Measurements from ENCODE around the gene SPATA7. TPM values are rescaled to one million over a fixed set of nuclear protein-coding genes. Genes with fewer than 3 reads are reported as not detected.

The SPATA7 gene
- total and polyA plus RNA-seq, 4 donors, result 5.5 to 17.7 (median 10.9) TPM

DNA sequence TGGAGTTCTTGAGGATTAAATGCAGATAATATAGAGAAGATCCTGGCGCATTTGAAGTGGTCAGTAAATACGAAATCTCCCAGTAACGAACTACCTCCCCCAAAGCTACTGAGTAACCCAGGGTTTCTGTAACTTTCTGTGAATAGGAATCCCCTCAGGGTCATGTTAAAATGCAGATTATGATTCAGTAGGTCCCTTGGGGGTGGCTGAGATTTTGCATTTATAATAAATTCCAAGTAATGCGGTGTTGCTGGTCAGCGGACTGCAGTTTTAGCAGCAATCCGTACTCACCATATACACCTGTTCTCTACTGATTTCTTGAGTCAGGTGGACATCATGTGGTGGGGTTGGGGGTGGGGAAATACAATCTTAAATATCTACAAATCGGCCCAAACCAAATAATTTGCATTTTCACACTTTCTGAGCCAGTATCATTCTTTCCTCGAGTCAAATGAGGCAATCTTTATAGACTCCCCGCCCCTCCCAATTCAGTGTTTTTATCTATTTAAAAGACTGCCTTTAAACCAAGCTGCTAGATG lies 868 bp downstream of the SPATA7 start:
- intact Hi-C loops (cut with DNase I), result loop anchor here in 1 of 2 donors (10.0 kb wide), 1 partner anchor 372 kb away; no protein-coding TSS in a partner anchor
- H3K27ac ChIP-seq (ENCODE audit: low read depth in 1 of 2, low read length in 2 of 2), result no peak overlapping the region
- 49 to 51% methylated on average over 9 of the region's 9 CpGs for WGBS, 2 donors

DNA sequence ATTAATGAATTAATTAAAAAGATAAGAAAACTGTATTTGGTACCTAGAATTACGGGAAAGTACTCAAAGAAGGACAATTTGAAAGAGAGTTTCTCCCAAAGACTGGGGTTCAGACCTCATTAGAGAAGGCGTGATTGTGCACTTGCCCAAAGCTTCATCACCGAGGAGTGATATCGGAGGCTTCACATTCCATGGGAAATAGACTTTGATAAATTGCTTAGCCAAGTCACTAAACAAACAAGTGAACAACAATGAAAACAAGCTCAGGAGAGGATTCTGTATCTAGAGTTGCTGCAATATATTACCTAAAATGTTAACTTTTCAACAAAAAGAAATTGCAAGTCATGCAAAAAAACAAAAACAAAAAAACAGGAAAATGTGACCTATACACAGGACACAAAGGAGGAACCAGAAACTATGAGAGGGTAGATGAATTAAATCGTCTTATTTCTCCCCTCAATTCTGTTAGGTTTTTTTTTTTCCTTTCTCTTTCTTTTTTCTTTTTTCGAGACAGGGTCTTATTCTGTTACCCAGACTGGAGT lies 3.4 kb downstream of the SPATA7 start:
- no peak for DNase-seq
- Histone ChIP-seq H3K27me3 (ENCODE audit: control insufficient read depth in 1 of 2, insufficient read depth in 2 of 2, low read length in 1 of 2) (no peaks in the 10 kb centered on the region), H3K36me3 (ENCODE audit: control insufficient read depth in 1 of 2, insufficient read depth in 2 of 2, low read length in 1 of 2) (no peaks in the 10 kb centered on the region), H3K4me1 (ENCODE audit: control insufficient read depth in 1 of 2, insufficient read depth in 2 of 2, low read length in 2 of 2) (no peaks in the 10 kb centered on the region), H3K9me3 (ENCODE audit: control insufficient read depth, low read length) (no peaks in the 10 kb centered on the region), H3K27ac (ENCODE audit: low read depth in 1 of 2, low read length in 2 of 2) (no peak overlapping the region), H3K4me3 (ENCODE audit: low read length in 2 of 2) (no peak overlapping the region)
- intact Hi-C loops (cut with DNase I), result loop anchor here in 1 of 2 donors (10.0 kb wide), 1 partner anchor 374 kb away; no protein-coding TSS in a partner anchor
- WGBS, 2 donors, result 88% methylated on average over 6 of the region's 6 CpGs
- ATAC-seq (ENCODE audit: low FRiP score), result no peak

More for the DNA sequence above, 868 bp downstream of the SPATA7 start:
- no peaks in the 10 kb centered on the region for H3K36me3 ChIP-seq (ENCODE audit: control insufficient read depth in 1 of 2, insufficient read depth in 2 of 2, low read length in 1 of 2)
- no peaks in the 10 kb centered on the region for H3K27me3 ChIP-seq (ENCODE audit: control insufficient read depth in 1 of 2, insufficient read depth in 2 of 2, low read length in 1 of 2)
- peak overlapping the region; percentile 60 to 95 for H3K4me3 ChIP-seq (ENCODE audit: low read length in 2 of 2)
- no peaks in the 10 kb centered on the region for H3K9me3 ChIP-seq (ENCODE audit: control insufficient read depth, low read length)
- H3K4me1 ChIP-seq (ENCODE audit: control insufficient read depth in 1 of 2, insufficient read depth in 2 of 2, low read length in 2 of 2), result no peaks in the 10 kb centered on the region
- no peak for DNase-seq
- ATAC-seq (ENCODE audit: low FRiP score), result no peak

DNA sequence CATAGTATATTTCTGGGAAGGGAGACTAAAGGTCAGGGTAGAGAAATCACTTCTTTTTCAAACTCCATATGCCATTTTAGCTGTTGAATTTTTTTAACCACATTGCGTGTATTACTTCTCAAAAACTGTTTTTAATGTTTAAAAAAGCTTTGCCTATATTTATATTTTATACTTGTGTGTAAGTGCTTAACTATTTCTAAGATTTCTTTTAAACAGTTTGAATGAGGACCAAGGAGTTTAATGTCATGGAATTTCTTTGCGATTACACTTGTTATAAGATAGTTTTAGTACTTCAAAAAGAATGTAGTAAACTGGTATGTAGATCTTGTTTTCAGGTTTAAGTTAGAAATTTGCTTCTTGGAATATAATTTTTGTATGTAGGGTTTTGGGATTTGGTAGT lies 7.2 kb downstream of the SPATA7 start:
- intact Hi-C loops (cut with DNase I), result no loop called here

DNA sequence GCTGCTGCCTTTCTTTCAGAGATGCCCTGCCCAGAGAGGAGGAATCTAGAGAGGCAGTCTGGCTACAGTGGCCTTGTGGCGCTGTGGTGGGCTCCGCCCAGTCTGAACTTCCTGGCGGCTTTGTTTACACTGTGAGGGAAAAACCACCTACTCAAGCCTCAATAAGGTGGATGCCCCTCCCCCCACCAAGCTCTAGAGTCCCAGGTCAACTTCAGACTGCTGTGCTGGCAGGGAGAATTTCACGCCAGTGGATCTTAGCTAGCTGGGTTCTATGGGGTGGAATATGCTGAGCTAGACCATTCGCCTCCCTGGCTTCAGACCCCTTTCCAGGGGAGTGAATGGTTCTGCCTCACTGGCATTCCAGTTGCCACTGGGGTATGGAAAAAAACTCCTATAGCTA lies 25.6 kb downstream of the SPATA7 start:
- Histone ChIP-seq H3K27ac (ENCODE audit: low read depth in 1 of 2, low read length in 2 of 2) (no peak overlapping the region), H3K36me3 (ENCODE audit: control insufficient read depth in 1 of 2, insufficient read depth in 2 of 2, low read length in 1 of 2) (peaks cover 0 to 6% of the 10 kb centered on the region in 2 donors), H3K4me1 (ENCODE audit: control insufficient read depth in 1 of 2, insufficient read depth in 2 of 2, low read length in 2 of 2) (no peaks in the 10 kb centered on the region), H3K4me3 (ENCODE audit: low read length in 2 of 2) (no peak overlapping the region), H3K9me3 (ENCODE audit: control insufficient read depth, low read length) (no peaks in the 10 kb centered on the region), H3K27me3 (ENCODE audit: control insufficient read depth in 1 of 2, insufficient read depth in 2 of 2, low read length in 1 of 2) (peaks cover 0 to 2% of the 10 kb centered on the region in 2 donors)
- intact Hi-C loops (cut with DNase I), result no loop called here
- no peak for DNase-seq
- no peak for ATAC-seq (ENCODE audit: low FRiP score)
- WGBS, 2 donors, result 97 to 98% methylated on average over 5 of the region's 5 CpGs

More for the DNA sequence above, 7.2 kb downstream of the SPATA7 start:
- H3K9me3 ChIP-seq (ENCODE audit: control insufficient read depth, low read length), result no peaks in the 10 kb centered on the region
- no peak overlapping the region for H3K27ac ChIP-seq (ENCODE audit: low read depth in 1 of 2, low read length in 2 of 2)
- DNase-seq (no peak), ATAC-seq (ENCODE audit: low FRiP score) (no peak)
- peaks cover 0 to 3% of the 10 kb centered on the region in 2 donors for H3K36me3 ChIP-seq (ENCODE audit: control insufficient read depth in 1 of 2, insufficient read depth in 2 of 2, low read length in 1 of 2)
- WGBS, 2 donors, result 93 to 95% methylated on average over 2 of the region's 2 CpGs
- no peak overlapping the region for H3K4me3 ChIP-seq (ENCODE audit: low read length in 2 of 2)
- H3K27me3 ChIP-seq (ENCODE audit: control insufficient read depth in 1 of 2, insufficient read depth in 2 of 2, low read length in 1 of 2), result no peaks in the 10 kb centered on the region
- H3K4me1 ChIP-seq (ENCODE audit: control insufficient read depth in 1 of 2, insufficient read depth in 2 of 2, low read length in 2 of 2), result no peaks in the 10 kb centered on the region

DNA sequence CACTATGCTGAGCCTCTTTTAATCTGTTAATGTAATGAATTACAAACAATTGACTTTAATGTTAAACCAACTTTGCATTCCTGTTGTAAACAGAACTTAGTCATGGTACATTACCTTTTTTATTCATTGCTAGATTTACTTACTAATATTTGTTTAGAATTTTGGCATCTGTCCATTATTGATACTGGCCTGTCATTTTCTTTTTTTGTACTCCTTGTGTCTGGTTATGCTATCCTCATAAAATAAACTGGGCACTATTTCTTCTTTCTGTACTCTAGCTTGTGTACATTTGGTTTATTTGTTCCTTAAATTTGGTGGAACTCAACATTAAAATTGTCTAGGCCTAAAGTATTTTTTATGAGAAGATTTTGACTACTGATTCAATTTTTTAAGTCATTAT lies 32.1 kb downstream of the SPATA7 start:
- H3K36me3 ChIP-seq (ENCODE audit: control insufficient read depth in 1 of 2, insufficient read depth in 2 of 2, low read length in 1 of 2), result peaks cover 0 to 4% of the 10 kb centered on the region in 2 donors
- H3K9me3 ChIP-seq (ENCODE audit: control insufficient read depth, low read length), result peaks cover 1% of the 10 kb centered on the region
- H3K27me3 ChIP-seq (ENCODE audit: control insufficient read depth in 1 of 2, insufficient read depth in 2 of 2, low read length in 1 of 2), result peaks cover 0 to 2% of the 10 kb centered on the region in 2 donors
- no peak overlapping the region for H3K27ac ChIP-seq (ENCODE audit: low read depth in 1 of 2, low read length in 2 of 2)
- DNase-seq, result no peak
- no peak for ATAC-seq (ENCODE audit: low FRiP score)
- intact Hi-C loops (cut with DNase I), result no loop called here
- H3K4me3 ChIP-seq (ENCODE audit: low read length in 2 of 2), result no peak overlapping the region
- H3K4me1 ChIP-seq (ENCODE audit: control insufficient read depth in 1 of 2, insufficient read depth in 2 of 2, low read length in 2 of 2), result no peaks in the 10 kb centered on the region

DNA sequence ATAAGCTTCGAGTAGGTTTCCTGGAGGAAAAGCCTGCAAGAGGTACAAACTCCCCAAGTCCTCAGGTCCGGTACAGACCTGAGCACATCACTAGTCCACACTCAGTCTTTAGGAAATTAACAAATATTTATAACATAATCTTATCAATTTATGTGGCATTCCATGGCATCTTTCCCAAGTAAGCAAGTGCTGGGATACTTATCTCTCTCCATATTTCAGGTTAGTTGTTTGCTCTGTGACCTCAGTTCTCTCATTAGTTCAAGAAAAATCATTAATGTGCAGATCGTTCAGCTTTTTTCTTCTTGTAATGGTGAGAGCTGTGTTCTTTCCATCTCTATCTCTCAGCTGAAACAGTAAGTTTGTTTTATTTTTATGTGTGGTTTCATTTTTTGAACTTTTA lies 34.7 kb downstream of the SPATA7 start:
- no peaks in the 10 kb centered on the region for H3K4me1 ChIP-seq (ENCODE audit: control insufficient read depth in 1 of 2, insufficient read depth in 2 of 2, low read length in 2 of 2)
- peaks cover 0 to 4% of the 10 kb centered on the region in 2 donors for H3K36me3 ChIP-seq (ENCODE audit: control insufficient read depth in 1 of 2, insufficient read depth in 2 of 2, low read length in 1 of 2)
- intact Hi-C loops (cut with DNase I), result no loop called here
- H3K9me3 ChIP-seq (ENCODE audit: control insufficient read depth, low read length), result peaks cover 1% of the 10 kb centered on the region
- DNase-seq, result no peak
- H3K27ac ChIP-seq (ENCODE audit: low read depth in 1 of 2, low read length in 2 of 2), result no peak overlapping the region
- 89 to 93% methylated on average over 3 of the region's 3 CpGs for whole genome bisulfite sequencing, 2 donors
- H3K27me3 ChIP-seq (ENCODE audit: control insufficient read depth in 1 of 2, insufficient read depth in 2 of 2, low read length in 1 of 2), result peaks cover 0 to 2% of the 10 kb centered on the region in 2 donors
- no peak overlapping the region for H3K4me3 ChIP-seq (ENCODE audit: low read length in 2 of 2)
- ATAC-seq (ENCODE audit: low FRiP score), result no peak

DNA sequence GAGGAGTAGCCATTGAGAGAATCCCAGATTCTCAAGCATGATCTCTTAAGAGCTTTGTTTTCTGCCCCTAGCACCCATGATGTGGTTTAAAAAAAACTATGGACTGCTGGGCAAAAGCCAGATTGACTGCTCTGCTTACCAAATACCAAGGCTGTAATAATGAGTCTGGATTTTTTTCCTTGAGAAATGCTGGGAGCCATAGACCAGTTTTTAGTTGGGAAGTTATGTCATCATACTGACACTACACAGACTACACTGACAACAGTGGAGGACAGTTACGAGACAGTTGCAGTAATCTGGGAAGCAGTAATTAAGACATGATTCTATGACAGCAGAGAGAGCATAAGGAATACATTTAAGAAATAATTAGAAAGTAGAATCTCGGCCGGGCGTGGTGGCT lies 35.8 kb downstream of the SPATA7 start:
- H3K4me1 ChIP-seq (ENCODE audit: control insufficient read depth in 1 of 2, insufficient read depth in 2 of 2, low read length in 2 of 2), result no peaks in the 10 kb centered on the region
- DNase-seq (no peak), ATAC-seq (ENCODE audit: low FRiP score) (no peak)
- H3K27ac ChIP-seq (ENCODE audit: low read depth in 1 of 2, low read length in 2 of 2), result no peak overlapping the region
- no peaks in the 10 kb centered on the region for H3K36me3 ChIP-seq (ENCODE audit: control insufficient read depth in 1 of 2, insufficient read depth in 2 of 2, low read length in 1 of 2)
- intact Hi-C loops (cut with DNase I), result no loop called here
- H3K27me3 ChIP-seq (ENCODE audit: control insufficient read depth in 1 of 2, insufficient read depth in 2 of 2, low read length in 1 of 2), result no peaks in the 10 kb centered on the region
- 97% methylated on average over 4 of the region's 4 CpGs for WGBS, 2 donors
- peaks cover 1% of the 10 kb centered on the region for H3K9me3 ChIP-seq (ENCODE audit: control insufficient read depth, low read length)
- no peak overlapping the region for H3K4me3 ChIP-seq (ENCODE audit: low read length in 2 of 2)

DNA sequence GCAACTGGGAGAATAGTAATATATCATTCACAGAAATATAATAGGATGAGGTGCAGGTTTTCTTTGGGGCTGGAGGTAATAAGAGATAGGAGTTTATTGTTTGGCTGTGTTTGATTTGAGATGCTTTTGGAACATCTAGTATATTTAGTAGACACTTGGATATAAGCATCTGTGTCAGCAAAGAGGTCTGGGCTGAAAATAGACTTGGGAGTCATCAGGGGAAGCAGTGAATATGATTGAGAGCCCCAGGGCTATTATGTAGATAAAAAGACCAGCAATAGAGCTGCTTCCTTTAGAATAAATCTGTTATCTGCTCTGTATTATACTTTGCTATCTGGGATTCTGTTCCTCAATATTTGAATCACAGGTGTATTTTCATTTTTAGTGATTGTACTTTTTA lies 36.6 kb downstream of the SPATA7 start:
- H3K27ac ChIP-seq (ENCODE audit: low read depth in 1 of 2, low read length in 2 of 2), result no peak overlapping the region
- no peaks in the 10 kb centered on the region for H3K27me3 ChIP-seq (ENCODE audit: control insufficient read depth in 1 of 2, insufficient read depth in 2 of 2, low read length in 1 of 2)
- H3K9me3 ChIP-seq (ENCODE audit: control insufficient read depth, low read length), result peaks cover 1% of the 10 kb centered on the region
- intact Hi-C loops (cut with DNase I), result no loop called here
- DNase-seq (no peak), ATAC-seq (ENCODE audit: low FRiP score) (no peak)
- no peaks in the 10 kb centered on the region for H3K4me1 ChIP-seq (ENCODE audit: control insufficient read depth in 1 of 2, insufficient read depth in 2 of 2, low read length in 2 of 2)
- H3K4me3 ChIP-seq (ENCODE audit: low read length in 2 of 2), result no peak overlapping the region
- no peaks in the 10 kb centered on the region for H3K36me3 ChIP-seq (ENCODE audit: control insufficient read depth in 1 of 2, insufficient read depth in 2 of 2, low read length in 1 of 2)

DNA sequence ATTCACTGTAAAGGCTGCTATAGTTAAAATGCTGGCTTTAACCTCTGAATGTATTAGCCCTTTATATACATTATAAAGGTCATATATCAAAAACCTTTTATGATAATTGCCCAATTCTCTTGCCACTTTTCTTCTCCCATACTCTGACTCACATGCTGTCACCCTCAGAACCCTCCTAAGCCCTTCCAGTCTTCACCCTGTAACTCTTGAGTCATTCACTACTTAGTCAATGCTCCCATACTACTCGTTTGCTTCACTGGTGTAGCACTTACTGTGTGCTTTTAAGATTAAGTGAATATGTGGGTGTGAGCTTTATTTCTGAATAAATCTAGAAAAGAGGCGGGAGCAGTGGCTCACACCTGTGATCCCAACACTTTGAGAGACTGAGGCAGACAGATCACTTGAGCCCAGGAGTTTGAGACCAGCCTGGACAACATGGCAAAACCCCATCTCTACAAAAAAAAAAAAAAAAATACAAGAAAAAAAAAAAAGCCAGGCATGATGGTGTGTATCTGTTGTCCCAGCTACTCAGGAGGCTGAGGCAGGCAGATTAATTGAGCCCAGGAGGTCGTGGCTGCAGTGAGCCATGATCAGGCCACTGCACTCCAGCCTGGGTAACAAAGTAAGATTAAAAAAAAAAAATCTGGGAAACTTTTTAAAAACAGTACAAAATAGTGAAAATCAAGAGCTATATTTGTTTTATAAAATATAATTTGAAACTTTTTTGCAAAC lies 37.6 kb downstream of the SPATA7 start:
- ATAC-seq (ENCODE audit: low FRiP score), result no peak
- H3K4me1 ChIP-seq (ENCODE audit: control insufficient read depth in 1 of 2, insufficient read depth in 2 of 2, low read length in 2 of 2), result no peaks in the 10 kb centered on the region
- intact Hi-C loops (cut with DNase I), result no loop called here
- no peak overlapping the region for H3K4me3 ChIP-seq (ENCODE audit: low read length in 2 of 2)
- H3K27me3 ChIP-seq (ENCODE audit: control insufficient read depth in 1 of 2, insufficient read depth in 2 of 2, low read length in 1 of 2), result no peaks in the 10 kb centered on the region
- H3K36me3 ChIP-seq (ENCODE audit: control insufficient read depth in 1 of 2, insufficient read depth in 2 of 2, low read length in 1 of 2), result no peaks in the 10 kb centered on the region
- 79 to 83% methylated on average over 3 of the region's 3 CpGs for WGBS, 2 donors
- H3K27ac ChIP-seq (ENCODE audit: low read depth in 1 of 2, low read length in 2 of 2), result no peak overlapping the region
- DNase-seq, result no peak
- no peaks in the 10 kb centered on the region for H3K9me3 ChIP-seq (ENCODE audit: control insufficient read depth, low read length)

All from aorta (tissue), 5 donors.